Jurkat, Clone E6-1 (cell line): ENCODE measurements around the gene TMEM54.
"Not testable (repeated sequence)": the region's sequence is repeated elsewhere in the genome, so short reads cannot be mapped to it uniquely, and the experiment has no call there.

ENCODE experiments used
- DNase-seq: peaks from one replicate; pipeline ENCODE4 v3.0.0-alpha.2; 2011; ENCODE audit warnings: low read depth, low spot score
- H3K4me3 ChIP-seq: 2 replicates; pipeline ENCODE4 v1.5.1; 2011; ENCODE audit warnings: mild to moderate bottlenecking, low read length, control low read depth, moderate library complexity

TMEM54 gene

DNA sequence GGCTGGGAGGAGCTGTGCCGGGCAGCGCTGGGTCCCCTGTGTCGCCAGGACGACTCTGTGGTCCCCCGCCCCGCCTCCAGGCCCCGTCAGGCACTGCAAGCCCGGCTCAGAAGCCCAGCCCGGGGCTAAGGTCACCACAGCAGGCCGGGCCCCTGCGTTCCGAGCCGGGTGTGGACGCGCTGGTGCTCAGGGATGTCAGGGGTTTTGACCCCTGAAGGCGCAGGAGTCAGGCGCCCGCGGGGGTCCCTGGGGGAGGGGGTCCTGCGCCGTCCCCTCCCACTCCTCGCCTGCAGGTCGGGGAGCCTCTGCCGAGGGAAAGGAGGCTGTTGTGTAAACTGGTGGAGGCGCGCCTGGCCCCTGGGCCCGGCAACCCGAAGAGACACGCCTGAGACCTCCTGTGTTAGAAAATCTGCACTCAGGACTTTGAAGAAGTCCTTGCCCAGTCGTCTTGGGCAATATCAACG is 23.7 kb upstream of the TMEM54 start:
- no peak overlapping the region for H3K4me3 ChIP-seq
- no peak for DNase-seq

DNA sequence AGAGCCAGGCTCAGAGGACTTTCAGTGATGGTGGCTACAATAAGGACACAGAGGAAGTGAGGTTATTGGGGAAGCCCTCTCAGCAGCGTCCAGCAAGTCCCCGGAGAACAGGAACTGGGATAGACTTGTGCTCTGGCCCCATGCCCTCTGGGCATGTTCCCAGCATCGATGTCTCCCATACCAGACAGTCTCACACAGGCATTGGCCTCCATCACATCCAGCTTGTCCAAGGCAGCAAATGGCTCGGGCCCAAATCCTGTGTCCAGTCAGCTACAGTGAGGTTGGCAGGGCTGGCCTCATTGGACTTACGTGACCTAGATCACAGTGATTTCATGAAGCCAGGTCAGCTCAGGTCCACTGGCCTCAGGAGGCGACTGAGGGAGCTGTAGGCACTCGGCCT is 19.6 kb upstream of the TMEM54 start:
- DNase-seq = no peak
- no peak overlapping the region for H3K4me3 ChIP-seq

GRCh38 chr1:32919811-32920733 is 18.9 kb upstream of the TMEM54 start:
- no peak for DNase-seq
- H3K4me3 ChIP-seq = no peak overlapping the region

GRCh38 chr1:32918179-32918578 is 17.0 kb upstream of the TMEM54 start:
- no peak for DNase-seq
- no peak overlapping the region for H3K4me3 ChIP-seq

GRCh38 chr1:32917521-32917920 is 16.3 kb upstream of the TMEM54 start:
- H3K4me3 ChIP-seq = no peak overlapping the region
- DNase-seq = peak; percentile 20

DNA sequence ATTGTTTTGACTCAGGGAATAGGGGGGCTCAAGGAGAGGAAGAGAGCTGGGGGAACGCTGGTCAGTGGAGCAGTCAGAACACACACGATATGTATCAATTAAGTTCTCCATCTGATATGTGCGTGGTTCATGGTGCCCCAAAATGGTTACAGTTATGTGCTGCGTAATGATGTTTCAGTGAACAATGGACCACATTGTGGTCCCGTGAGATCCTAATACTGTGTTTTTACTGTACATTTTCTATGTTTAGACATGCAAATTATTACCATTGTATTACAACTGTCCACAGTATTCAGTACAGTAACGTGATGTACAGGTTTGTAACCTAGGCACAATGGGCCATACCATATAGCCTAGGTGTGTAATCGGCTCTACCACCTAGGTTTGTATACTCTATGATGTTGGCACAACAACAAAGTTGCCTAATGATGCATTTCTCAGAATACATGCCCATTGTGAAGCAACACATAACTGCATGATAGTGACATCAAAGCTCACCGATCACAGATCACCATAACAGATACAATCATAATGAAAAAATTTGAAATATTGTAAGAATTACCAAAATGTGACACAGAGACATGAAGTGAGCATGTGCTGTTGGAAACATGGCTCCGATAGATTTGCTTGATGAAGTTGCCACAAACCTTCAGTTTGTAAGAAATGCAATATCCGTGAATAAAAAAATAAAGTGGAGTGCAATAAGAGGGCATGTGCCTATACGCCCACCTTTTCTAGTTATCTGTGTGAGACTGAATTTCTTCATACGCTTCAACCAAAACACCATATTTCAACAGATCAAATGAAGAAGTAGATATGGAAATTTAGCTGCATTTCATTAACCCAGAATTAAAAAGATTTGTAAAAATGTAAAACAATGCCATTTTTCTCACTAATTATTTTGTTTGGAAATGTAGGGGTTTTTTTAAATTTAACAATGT is 14.8 kb upstream of the TMEM54 start:
- H3K4me3 ChIP-seq = no peak overlapping the region
- DNase-seq = no peak

GRCh38 chr1:32910319-32910718 is 9.1 kb upstream of the TMEM54 start:
- no peak for DNase-seq
- no peak overlapping the region for H3K4me3 ChIP-seq

GRCh38 chr1:32907435-32907834 is 6.2 kb upstream of the TMEM54 start:
- H3K4me3 ChIP-seq = no peak overlapping the region
- no peak for DNase-seq

GRCh38 chr1:32906654-32907053 is 5.5 kb upstream of the TMEM54 start:
- DNase-seq = no peak

DNA sequence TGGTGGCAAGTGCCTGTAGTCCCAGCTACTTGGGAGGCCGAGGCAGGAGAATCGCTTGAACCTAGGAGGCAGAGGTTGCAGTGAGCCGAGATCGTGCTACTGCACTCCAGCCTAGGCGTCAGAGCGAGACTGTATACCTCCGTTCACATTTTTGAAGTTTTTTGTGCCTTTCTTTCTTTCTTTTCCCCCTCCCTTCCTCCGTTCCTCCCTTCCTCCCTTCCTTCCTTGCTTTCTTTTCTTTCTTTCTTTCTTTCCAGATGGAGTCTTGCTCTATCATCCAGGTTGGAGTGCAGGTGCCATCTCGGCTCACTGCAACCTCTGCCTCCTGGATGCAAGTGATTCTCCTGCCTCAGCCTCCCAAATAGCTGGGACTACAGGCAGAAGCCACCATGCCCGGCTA is 4.4 kb upstream of the TMEM54 start:
- not testable (repeated sequence) for DNase-seq

More at GRCh38 chr1:32906654-32907053, 5.5 kb upstream of the TMEM54 start:
- H3K4me3 ChIP-seq = no peak overlapping the region

DNA sequence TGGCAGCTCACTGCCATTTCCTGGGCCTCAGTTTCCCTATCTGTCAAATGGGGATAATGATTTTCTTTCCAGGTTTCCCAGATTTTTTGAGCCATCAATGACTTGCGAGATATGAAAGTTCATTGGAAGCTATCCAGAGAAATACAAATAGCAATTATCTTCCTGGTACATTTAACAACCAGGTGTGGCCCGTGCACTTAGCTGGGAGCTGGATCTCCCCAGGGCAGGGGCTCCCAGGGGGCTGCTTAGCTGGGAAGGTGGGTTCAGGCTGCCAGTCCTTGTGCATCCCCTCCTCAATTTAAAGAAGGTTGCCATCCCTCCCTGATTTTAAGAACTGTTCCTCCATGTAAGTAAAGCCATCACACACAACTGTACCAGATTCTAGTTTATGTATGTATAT is 3.6 kb upstream of the TMEM54 start:
- no peak for DNase-seq
- no peak overlapping the region for H3K4me3 ChIP-seq

More for the DNA sequence above, 4.4 kb upstream of the TMEM54 start:
- not testable (repeated sequence) for H3K4me3 ChIP-seq

DNA sequence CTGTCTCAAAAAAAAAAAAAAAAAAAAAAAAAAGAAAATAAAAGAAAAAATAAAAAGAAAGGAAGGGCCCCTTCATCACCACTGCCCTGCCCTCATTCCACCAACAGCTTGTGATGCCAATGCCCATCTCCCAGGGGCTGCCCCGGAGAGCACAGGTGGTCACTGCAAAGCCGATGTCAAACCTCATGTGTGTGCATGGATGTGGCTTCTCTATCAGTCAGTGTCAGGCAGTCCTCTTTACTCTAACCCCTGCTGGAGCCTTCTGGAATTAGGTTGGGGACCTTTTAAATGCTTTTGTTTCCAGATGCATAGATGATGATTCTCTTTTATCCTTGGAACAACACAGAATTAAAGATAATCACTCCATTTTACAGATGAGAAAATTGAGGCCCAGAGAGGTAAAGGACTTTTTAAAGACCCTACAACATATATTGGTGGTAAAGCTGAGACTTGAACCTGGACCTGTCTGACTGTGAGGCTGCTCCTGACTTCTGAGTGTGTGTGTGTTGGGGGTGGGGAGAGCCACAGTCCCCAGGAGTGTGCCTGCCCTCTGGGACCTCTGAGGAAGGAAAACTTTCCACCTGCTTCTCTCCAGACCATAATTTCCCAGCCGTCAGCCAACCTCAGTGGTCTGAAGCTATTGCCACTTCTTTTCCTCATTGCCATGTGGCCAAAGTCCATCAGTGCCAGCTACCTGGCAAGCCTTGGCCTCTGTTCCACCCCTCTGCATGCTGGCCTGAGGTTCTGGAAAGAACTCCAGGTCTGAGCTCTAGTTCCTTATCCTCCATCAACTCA is 3.0 kb upstream of the TMEM54 start:
- peak; percentile 8 for DNase-seq

GRCh38 chr1:32902535-32902920 is 1.3 kb upstream of the TMEM54 start:
- no peak for DNase-seq
- H3K4me3 ChIP-seq = no peak overlapping the region

More for the DNA sequence above, 3.0 kb upstream of the TMEM54 start:
- no peak overlapping the region for H3K4me3 ChIP-seq

DNA sequence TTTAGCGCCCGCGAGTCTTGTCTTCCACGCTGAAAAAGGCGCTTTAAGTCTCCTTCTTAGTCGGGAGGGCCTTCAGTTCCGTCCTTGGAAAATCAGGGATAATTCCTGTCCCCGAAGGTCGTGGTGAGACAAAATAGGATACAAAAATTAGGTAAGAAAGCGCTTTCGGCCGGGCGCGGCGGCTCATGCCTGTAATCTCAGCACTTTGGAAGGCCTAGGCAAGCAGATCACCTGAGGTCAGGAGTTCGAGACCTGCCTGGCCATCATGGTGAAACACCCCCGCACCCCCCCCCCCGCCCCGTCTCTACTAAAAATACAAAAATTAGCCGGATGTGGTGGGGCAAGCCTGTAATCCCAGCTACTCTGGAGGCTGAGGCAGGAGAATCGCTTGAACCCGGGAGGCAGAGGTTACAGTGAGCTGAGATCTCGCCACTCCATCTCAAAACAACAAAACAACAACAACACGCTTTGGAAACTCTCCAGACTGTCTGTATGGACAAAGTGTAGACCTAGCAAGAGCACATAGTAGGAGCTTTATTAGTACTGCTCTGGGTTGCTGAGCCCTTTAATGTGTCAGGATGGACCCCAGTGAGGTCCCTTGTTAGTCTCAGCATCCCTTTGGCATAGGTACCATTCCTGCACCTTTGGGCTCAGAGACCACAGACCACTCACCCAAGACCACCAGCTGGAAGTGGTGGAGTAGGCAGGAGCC is 790 bp upstream of the TMEM54 start:
- DNase-seq = no peak
- H3K4me3 ChIP-seq = peak overlapping the region; percentile 43

GRCh38 chr1:32900371-32900955 is 726 bp downstream of the TMEM54 start:
- DNase-seq = no peak
- H3K4me3 ChIP-seq = peak overlapping the region; percentile 44

DNA sequence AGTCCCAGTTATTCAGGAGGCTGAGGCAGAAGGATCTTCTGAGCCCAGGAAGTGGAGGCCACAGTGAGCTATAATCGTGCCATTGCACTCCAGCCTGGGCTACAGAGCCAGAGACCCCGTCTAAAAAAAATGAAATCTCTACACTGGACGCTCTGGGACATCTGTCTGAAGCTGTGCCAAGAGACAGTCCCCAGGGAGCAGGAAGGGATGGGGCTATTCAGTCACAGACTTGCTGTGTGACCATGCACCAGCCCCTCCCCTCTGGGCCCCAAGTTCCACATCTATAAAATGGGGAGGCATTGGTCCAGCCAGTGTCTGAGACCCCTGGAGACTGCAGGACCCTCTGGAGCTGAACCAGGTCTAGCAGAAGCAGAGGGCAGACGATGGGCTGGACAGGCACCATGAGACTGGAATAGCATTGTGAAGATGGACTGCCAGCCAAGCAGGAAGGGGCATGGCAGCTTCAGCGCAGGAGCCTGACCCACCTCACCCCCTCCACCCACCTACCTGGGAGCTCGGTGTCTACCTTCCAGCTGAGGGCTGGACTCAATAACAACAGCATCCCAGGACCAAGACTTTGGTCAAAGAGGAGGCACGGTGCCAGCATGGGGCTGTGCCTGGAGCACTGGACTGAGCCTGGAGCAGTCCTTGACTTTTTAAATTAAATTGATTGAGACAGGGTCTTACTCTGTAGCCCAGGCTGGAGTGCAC is 1.4 kb downstream of the TMEM54 start:
- no peak for DNase-seq
- no peak overlapping the region for H3K4me3 ChIP-seq

- DNase-seq = no peak
- H3K4me3 ChIP-seq = no peak overlapping the region
Observed at GRCh38 chr1:32898958-32899357, 2.2 kb downstream of the TMEM54 start.
